Activated naive CD4-positive, alpha-beta T cell treated with anti-CD3 and anti-CD28 coated beads, Interleukin-2, amount 50 U/mL, for 72 hours (primary cell): ENCODE data around the gene VMO1. TPM values are rescaled to one million over a fixed set of nuclear protein-coding genes. Genes with fewer than 3 reads are reported as not detected.
"Not testable (repeated sequence)": the region's sequence is repeated elsewhere in the genome, so short reads cannot be mapped to it uniquely, and the experiment has no call there.

Experiments used
- ATAC-seq, 2 donors: fragments of 150-1000 bp; cut with Tn5 transposase; 2 replicates each; pipeline ENCODE4 v1.10.0; 2021; ENCODE audit warnings: mild to moderate bottlenecking in 2 of 2, moderate library complexity in 2 of 2
- DNase-seq, 2 donors: peaks; one replicate each; pipeline ENCODE4 v3.0.0; 2021 to 2022; ENCODE audit warnings: low spot score in 2 of 2
- H3K27ac Mint-ChIP-seq, 2 donors: one replicate each; pipeline ENCODE4 v1.8.0; 2022; ENCODE audit warnings: mild to moderate bottlenecking in 2 of 2, mixed read lengths in 2 of 2
- H3K36me3 Mint-ChIP-seq, 2 donors: one replicate each; pipeline ENCODE4 v1.8.0; 2022; ENCODE audit warnings: mixed read lengths in 2 of 2
- H3K9me3 Mint-ChIP-seq, 2 donors: one replicate each; pipeline ENCODE4 v1.8.0; 2022; ENCODE audit warnings: mixed read lengths in 2 of 2
- total RNA-seq, 2 donors: library from RNA; stranded (reverse); gene quantifications; one replicate each; pipeline ENCODE4 v1.2.3, GENCODE V29; 2022

The VMO1 gene
- total RNA-seq: under 1 TPM in 1 of 2 donors, not detected in 1; 0.50 TPM

GRCh38 chr17:4786106-4786511, at the start of gene VMO1:
VMO1 (minus strand) TSS chr17:4786364; CDS start chr17:4786352, 12 bp downstream.
- Mint-ChIP-seq H3K27ac (no peak within 1 kb of the TSS), H3K9me3 (no peaks in the 10 kb centered on the region), H3K36me3 (no peaks in the 10 kb centered on the region)
- DNase-seq (no peak), ATAC-seq (no peak)

GRCh38 chr17:4834681-4835020, 48.5 kb upstream of the VMO1 start:
- peak overlapping the region in 1 of 2 donors; percentile 24 for H3K27ac Mint-ChIP-seq
- no peaks in the 10 kb centered on the region for H3K9me3 Mint-ChIP-seq
- DNase-seq (no peak), ATAC-seq (no peak)
- peaks cover 0 to 20% of the 10 kb centered on the region in 2 donors for H3K36me3 Mint-ChIP-seq

GRCh38 chr17:4833941-4834680, 47.9 kb upstream of the VMO1 start:
- ATAC-seq (no peak), DNase-seq (no peak)
- Mint-ChIP-seq H3K9me3 (no peaks in the 10 kb centered on the region), H3K36me3 (peaks cover 0 to 14% of the 10 kb centered on the region in 2 donors), H3K27ac (peak overlapping the region; percentile 74 to 83)

DNA sequence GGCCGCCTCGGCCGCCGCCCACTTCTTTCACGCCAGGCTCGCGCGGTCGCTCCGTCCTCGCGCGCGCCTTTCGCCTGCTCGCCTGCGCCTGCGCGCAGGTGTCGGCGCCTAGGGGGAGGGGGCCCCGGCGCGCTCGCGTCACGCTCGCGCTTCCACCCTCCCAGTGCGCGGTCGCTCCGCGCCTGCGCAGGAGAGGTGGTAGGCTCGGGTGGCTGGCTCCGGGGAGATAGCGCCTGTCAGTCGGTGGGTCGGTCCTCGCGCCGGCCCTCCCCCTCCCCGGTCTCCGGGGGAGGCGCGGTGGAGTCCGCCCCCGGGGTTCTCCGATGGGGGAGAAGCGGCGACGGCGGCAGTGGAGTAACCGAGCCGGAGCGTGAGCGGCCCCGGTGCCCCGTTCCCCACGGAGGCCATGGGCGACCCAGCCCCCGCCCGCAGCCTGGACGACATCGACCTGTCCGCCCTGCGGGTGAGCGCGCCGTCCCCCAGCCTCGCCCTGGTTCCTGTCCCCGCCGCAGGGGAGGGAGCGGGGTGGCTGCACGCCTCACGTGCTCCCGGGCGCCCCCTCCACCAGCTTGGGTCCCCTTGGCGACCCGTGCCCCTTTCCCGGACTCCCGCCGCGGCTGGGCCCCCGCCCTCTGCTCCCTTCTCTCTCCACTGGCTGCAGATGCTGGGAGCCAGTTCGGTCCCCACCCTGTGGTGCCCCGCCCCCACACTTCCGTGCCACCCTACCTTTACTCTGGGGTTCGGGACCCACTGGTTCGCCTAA, 47.2 kb upstream of the VMO1 start, which contains the start of gene MINK1:
MINK1 (plus strand) TSS at position 163 of the 763 bp plus-strand sequence; CDS start at position 407, 244 bp downstream.
- H3K9me3 Mint-ChIP-seq: no peaks in the 10 kb centered on the region
- DNase-seq: peak; percentile 87 to 92
- peak within 1 kb of the TSS; percentile 74 to 98 for H3K27ac Mint-ChIP-seq
- H3K36me3 Mint-ChIP-seq: peaks cover 0 to 14% of the 10 kb centered on the region in 2 donors
- peak; percentile 89 to 93 for ATAC-seq

DNA sequence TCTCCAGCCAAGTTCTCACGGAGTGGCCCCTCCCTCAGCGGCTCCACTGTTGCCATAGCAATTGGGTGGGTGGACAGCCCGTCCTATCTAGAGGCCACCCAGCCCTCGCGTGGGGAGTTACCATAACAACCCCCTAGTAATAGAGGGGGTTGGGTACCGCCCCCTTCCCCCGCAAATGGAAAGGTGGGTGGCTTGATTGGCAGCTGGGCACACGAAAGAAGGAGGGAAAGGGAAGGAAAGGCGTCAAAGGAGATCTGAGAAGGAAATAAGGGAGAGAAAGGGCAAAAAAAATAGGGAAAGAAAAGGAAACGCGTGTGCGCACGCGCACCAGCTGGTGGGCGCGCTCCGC, 46.6 kb upstream of the VMO1 start:
- not testable (repeated sequence) for H3K9me3 Mint-ChIP-seq, DNase-seq
- ATAC-seq: peak; percentile 31 to 45
- H3K27ac Mint-ChIP-seq: peak overlapping the region; percentile 74 to 98
- peaks cover 0 to 11% of the 10 kb centered on the region in 2 donors for H3K36me3 Mint-ChIP-seq

DNA sequence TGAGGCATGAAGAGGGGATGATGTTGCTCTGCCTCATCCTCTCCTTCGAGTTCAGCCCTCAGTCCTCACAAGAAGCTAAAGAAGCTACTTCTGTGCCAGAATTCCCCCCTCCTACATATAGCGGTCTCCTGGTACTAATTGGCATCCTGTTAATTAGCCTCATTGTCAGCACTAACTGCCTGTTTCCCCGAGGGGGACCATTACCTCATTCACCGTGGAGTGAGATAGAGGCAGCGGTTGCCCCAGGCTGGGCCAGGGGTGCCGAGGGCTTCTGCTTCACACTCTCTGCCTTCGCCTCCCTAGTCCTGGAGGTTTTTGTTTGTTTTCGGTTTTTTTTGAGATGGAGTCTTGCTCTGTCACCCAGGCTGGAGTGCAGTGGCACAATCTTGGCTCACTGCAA, 41.2 kb upstream of the VMO1 start:
- no peaks in the 10 kb centered on the region for H3K36me3 Mint-ChIP-seq

DNA sequence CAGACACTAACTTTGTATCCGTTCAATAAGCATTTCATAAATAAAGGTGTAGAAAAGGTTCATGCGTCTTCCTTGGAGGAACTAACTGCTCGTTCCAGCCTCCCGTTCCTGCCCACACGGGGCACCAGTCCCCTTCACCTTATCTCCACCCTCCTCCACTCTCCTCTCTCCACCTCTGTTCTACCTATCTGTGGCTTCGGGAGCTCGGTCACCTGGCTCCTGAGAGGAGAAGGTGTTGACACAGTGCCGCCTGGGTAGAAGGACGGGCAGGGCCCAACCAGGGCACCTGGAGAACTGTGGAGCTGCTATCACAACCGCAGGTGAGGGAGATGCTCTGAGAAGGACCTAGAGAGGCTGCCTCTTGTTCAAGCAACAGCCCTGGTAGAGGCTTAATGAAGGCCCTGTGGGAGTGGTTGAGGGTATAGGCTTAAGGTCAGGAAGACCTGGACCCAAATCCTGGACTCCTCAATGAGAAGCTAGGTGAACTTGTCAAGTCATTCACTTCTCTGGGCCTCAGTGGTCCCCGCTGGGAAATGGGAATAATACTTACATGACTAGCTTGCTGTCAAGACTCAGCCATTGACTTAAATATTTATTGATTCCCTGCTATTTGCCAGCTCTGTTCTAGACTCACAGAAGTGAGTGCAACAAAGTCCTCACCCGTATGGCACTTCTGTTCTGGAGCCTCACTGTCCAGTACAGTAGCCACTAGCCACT, 37.4 kb upstream of the VMO1 start:
- Mint-ChIP-seq H3K9me3 (no peaks in the 10 kb centered on the region), H3K27ac (peak overlapping the region in 1 of 2 donors; percentile 23), H3K36me3 (no peaks in the 10 kb centered on the region)
- ATAC-seq (no peak), DNase-seq (no peak)

More for the DNA sequence above, 41.2 kb upstream of the VMO1 start:
- H3K9me3 Mint-ChIP-seq: no peaks in the 10 kb centered on the region
- no peak for DNase-seq
- H3K27ac Mint-ChIP-seq: no peak overlapping the region
- no peak for ATAC-seq

DNA sequence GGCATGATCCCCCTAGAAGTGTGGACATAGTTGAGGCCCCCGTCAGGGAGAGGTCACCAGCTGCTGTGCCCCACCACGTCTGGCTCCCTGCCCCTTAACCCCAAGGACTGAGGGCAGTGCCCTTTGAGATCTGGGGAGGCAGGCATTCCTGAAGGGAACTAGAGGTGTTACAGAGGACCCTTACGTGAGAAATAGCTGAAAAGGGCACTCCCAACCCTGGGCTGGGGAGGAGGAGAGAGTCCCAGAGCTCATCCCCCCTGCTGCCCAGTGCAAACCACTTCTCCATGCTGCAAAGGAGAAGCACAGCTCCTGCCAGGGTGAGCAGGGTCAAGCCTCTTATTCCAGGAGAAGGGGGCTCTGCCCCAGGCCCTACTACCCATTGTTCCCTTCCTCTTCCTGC, 36.7 kb upstream of the VMO1 start:
- Mint-ChIP-seq H3K27ac (no peak overlapping the region), H3K36me3 (no peaks in the 10 kb centered on the region), H3K9me3 (no peaks in the 10 kb centered on the region)
- DNase-seq (no peak), ATAC-seq (no peak)

GRCh38 chr17:4818276-4818675, 32.1 kb upstream of the VMO1 start:
- ATAC-seq: no peak
- Mint-ChIP-seq H3K9me3 (no peaks in the 10 kb centered on the region), H3K36me3 (no peaks in the 10 kb centered on the region), H3K27ac (no peak overlapping the region)
- DNase-seq: no peak

DNA sequence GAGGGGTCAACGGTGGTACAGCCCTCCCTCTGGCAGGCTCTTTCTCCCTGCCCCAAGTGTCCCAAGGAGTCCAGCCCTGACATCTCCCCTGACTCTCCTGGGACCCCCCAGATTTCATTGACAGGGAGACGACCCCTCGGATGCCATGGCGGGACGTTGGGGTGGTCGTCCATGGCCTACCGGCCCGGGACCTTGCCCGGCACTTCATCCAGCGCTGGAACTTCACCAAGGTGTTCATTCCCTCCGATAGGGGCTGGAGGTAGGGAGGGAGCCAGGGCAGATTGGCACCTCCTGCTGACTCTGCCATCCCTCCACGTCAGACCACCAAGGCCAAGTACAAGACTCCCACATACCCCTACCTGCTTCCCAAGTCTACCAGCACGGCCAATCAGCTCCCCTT, 30.7 kb upstream of the VMO1 start:
- DNase-seq (no peak), ATAC-seq (no peak)
- Mint-ChIP-seq H3K27ac (no peak overlapping the region), H3K9me3 (no peaks in the 10 kb centered on the region), H3K36me3 (no peaks in the 10 kb centered on the region)

- DNase-seq: no peak
- Mint-ChIP-seq H3K36me3 (no peaks in the 10 kb centered on the region), H3K27ac (peak overlapping the region in 1 of 2 donors; percentile 33), H3K9me3 (no peaks in the 10 kb centered on the region)
- no peak for ATAC-seq
These were observed 29.0 kb upstream of the VMO1 start for GRCh38 chr17:4815043-4815675.

GRCh38 chr17:4812690-4813089, 26.5 kb upstream of the VMO1 start:
- no peak for ATAC-seq
- H3K27ac Mint-ChIP-seq: no peak overlapping the region
- no peaks in the 10 kb centered on the region for H3K36me3 Mint-ChIP-seq
- DNase-seq: no peak
- H3K9me3 Mint-ChIP-seq: no peaks in the 10 kb centered on the region

- ATAC-seq (no peak), DNase-seq (no peak)
- Mint-ChIP-seq H3K36me3 (no peaks in the 10 kb centered on the region), H3K27ac (no peak overlapping the region), H3K9me3 (no peaks in the 10 kb centered on the region)
These were observed 25.3 kb upstream of the VMO1 start for GRCh38 chr17:4811471-4811870.

DNA sequence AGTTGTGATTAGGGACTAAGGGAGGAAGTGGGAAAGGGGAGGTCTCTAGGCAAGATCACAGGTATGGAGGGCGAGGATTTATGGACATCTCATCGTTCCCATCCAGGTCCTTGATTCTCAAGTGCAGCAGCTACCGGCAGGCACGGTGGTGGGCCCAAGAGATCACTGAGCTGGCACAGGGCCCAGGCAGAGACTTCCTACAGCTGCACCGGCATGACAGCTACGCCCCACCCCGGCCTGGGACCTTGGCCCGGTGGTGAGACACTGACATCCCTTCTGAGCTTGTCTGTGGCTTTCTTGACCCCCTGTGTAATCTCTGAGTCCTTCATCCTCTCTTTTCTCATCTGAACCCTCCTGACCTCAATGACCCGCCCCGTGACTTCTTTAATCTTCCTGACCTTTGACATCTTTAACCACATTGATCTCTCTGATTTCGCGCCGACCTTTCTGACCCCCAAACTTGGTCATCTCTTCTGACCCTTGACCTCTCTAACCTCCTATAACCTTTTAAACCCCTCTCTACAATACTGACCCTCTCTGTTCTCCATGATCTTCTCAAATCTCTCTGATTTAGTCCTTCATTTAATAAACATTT, 24.6 kb upstream of the VMO1 start:
- ATAC-seq (no peak), DNase-seq (no peak)
- Mint-ChIP-seq H3K27ac (no peak overlapping the region), H3K9me3 (no peaks in the 10 kb centered on the region), H3K36me3 (no peaks in the 10 kb centered on the region)

GRCh38 chr17:4808378-4808767, 22.2 kb upstream of the VMO1 start:
- Mint-ChIP-seq H3K27ac (peak overlapping the region; percentile 28 to 45), H3K36me3 (no peaks in the 10 kb centered on the region), H3K9me3 (no peaks in the 10 kb centered on the region)
- ATAC-seq: no peak
- no peak for DNase-seq

- Mint-ChIP-seq H3K27ac (peak overlapping the region; percentile 28 to 81), H3K9me3 (no peaks in the 10 kb centered on the region), H3K36me3 (no peaks in the 10 kb centered on the region)
- no peak for DNase-seq
- no peak for ATAC-seq
These were observed 21.6 kb upstream of the VMO1 start for GRCh38 chr17:4807605-4808377.
